Activated CD4-positive, alpha-beta T cell treated with anti-CD3 and anti-CD28 coated beads for 4 hours (primary cell): ENCODE measurements around the gene ADAMTS5.

ENCODE experiments used
- DNase-seq, 2 donors: peaks; one replicate each; pipeline ENCODE4 v3.0.0-alpha.2; 2020

The ADAMTS5 gene

DNA sequence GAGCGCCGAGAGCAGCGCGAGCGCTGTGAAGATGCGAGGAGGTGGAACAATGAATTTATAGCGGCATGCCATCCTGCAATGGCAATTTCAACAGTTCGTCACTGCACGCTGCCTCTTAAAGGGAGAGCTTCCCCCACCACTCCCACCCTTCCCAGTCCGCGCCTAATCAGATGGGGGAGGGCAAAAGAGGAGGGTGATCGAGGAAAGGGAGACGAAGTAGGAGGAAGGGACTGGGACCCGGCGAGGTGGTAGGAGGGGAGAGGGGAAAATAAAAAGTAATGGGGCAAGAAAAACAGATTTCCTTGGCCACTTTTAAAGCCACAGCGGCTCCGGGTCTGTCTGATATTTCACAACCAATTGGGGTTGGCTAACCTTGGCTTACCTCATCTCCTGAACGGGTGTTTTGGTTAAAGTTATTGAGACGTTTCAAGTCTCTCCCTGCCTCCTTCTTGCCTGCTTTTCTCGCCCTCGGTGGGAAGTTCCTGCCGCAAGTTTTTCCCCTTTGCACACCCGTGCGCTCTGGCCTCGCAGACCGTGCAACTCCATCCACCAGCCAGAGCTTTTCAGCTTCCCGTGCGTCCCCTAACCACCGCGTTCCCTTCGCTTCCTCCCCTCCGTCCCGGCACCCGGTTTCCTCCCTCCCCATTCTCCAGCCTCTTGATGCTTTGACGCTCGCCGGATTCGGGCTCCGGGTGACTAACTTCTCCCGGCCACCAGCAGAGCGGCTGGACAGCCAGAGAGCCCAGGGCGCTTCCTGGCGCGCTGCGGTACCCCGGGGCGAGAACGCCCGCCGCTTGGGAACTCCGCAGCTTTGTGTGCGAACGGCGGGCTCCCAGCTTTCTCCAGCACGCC is at the start of gene ADAMTS5:
TSS of gene ADAMTS5 (minus strand) at position 27 of the 852 bp plus-strand sequence. CDS start 697 bp downstream, outside the sequence.
- no peak for DNase-seq

DNA sequence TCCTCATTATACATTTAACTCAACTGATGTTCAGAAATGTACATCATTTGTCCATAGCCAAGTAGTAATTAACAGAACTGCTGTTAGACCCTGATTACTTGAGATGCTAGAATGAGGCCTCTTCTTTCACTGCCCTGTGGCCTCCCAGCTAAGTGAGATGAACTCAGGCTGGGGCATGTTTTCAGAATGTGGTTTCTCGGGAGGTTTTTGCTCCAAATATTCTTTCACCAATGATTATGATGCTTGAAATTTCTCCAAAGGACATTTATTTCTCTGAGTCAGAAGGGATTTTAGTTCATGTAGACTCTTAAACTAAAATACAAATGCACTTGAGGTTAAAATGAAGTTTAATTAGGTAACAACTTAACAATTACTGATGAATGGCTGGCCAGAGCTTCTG is 34.6 kb upstream of the ADAMTS5 start:
- DNase-seq, result no peak

DNA sequence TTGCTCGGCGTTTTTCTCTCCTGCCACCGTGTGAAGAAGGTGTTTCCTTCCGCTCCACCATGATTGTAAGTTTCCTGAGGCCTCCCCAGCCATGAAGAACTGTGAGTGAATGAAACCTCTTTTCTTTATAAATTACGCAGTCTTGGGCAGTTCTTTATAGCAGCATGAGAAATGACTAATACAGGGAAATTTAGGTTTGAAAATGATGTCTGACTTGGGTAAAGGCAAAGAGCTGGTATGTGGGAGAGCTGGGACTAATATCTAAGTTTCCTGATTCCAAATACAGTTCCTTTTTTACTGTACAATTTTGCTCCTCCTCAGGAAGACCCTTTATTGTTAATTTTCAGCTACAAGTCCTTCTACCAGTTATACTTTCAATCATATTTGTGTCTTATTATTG is 16.7 kb upstream of the ADAMTS5 start:
- no peak for DNase-seq

DNA sequence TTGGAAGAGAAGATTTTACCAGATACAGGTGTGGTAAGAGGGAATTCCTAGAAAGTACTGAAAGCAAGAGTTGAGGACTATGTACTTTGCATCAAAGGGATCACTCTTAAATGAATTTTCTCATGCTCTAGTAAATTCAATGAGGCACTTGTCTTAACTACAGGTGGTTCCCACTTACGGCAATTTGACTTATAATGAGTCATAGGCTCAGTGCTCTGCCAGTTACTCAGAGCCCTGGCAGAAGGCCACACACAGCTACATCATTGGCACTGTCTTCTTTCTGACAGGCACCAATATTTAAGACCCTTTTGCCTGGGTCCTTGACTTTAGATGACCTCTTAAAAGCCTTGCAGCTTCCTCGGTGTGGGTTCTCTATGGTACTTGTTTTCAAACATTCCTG is 15.9 kb upstream of the ADAMTS5 start:
- no peak for DNase-seq

DNA sequence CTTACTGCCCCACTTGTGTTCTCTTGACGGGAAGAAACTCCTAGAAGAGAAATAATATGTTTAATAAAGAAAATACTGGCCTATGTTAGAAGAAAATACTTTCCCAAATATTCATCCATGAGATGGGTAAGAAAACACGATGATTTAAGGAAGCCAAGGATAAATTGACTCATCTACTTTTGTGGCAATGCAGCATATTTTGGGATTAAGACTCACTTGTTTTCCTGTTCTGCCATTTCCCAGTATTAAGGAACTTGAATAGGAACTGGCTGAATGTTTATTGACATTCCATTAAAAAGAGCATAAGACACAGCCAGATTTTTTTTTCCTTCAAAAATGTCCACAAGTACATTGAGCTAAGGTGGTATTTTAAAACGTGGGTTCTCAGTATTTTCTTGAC is 10.9 kb upstream of the ADAMTS5 start:
- DNase-seq, result no peak

DNA sequence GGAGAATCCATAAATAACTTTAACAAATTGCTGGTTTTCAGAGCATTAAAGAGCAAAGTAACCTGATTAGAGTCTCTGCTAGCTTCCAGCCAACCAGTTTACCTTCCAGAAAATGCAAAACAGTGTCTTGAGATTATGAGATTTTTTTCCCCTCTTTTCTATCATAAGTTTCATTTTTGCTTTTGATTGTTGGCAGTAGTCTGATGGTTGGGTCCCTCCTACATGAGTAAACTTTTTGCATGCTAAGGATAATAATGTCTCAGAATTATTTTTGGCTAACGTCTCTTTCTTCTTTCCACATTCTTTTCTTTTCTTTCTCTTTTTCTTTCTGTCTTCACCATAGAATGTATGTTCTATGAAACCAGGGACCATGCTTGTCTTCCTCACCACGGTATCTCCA is 6.3 kb upstream of the ADAMTS5 start:
- no peak for DNase-seq

DNA sequence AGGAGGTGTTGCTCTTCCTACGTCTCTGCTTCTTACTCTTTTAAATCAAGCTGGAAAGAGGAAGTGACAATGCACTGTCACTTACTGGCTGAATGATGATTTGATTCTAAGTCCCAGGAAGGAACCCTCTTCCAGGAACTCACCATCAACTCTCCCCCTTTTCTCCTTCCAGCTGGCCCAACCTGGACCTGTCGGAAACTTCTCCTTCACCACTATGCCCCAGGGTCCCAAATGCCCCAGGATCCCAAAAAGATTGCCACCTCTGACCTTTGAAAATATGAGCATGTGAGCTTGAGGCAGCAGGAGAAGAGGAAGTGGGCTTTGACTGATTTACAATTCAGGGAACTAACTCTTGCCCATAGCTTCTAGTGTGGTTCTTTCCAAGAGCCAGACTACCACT is 5.3 kb upstream of the ADAMTS5 start:
- no peak for DNase-seq

DNA sequence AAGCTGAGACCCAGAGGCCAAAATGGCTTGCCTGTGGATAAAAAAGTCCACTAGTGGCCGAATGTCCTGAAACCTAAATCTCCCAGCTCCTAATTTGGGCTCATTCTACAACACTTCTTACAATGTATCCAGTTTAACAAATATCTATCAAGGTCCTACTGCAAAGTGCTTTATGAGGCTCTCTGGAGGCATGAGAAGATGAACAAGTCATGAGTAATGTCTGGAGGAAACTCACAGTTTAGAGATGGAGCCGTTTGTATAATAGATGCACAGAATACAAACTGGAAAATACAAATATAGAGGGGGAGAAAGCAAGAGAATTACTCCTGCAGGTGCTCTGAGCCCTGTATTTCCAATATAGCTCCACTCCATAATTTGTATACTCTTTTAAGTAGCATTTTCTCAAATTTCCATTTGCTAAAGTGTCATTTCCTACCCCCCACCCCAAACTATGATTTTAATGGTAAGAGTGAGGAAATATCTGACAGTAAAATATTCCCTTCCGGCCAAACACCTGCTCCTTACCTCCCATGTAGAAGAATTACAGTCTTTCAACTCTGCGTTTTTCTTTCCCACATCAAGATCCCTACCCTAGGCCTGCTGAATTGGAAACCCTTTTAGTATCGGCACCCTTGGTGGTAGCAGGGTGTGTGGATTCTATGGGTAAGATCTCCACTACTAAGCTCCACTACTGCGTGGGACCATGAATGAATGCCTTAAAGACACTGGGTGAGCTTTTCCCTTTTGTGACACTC is 3.3 kb upstream of the ADAMTS5 start:
- no peak for DNase-seq

DNA sequence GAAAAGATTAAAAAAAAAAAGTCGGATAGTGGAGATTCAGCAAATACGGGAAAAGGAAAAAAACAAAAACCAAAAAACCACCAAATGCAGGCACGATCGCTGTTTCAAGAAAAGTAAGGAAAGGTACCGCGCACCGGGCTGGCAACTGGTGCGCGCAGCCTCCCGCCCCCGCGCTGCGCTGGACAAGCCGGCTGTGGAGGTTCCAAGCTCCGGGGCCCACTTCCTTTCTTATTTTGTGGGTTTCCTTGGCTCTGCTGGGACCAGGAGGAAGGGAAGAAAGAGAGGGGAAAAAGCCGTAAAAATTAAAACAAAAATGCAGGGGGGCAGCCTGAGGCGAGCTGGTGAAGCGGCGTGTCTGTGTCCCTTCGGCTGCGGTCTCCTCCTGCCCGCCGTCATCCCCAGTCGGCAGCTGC is 233 bp downstream of the ADAMTS5 start:
- DNase-seq, result no peak

DNA sequence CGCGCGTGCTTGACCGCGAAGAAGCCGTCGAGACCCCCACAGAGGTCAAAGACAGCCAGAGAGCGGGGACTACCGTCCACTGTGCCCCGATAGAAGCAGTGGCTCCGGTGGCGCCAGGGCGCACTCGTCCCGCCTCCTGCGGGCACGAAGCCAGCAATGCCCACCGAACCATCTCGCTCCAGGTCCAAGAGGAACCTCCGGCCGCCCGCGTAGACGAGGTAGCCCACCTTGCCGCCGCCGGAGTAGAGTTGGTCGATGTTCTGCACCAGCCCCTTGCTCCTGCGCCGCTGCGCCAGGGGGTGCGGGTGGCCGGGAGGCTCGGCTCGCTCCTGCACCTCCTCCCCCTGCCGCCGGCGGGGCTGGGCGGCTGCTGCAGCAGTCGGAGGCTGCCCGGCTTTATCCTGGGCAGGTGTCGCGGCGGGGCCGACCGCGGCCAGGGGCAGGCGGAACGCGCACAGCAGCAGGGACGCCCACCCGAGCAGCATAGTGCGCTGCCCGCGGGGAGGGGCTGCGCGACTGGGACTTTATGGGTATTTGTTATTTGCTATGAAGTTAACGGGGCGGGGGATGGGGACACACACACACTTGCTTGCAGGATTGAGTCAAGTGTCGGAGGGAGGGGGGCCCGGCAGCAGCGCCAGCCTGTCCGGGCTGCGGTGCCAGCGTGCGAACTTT is 844 bp downstream of the ADAMTS5 start:
- DNase-seq, result no peak

DNA sequence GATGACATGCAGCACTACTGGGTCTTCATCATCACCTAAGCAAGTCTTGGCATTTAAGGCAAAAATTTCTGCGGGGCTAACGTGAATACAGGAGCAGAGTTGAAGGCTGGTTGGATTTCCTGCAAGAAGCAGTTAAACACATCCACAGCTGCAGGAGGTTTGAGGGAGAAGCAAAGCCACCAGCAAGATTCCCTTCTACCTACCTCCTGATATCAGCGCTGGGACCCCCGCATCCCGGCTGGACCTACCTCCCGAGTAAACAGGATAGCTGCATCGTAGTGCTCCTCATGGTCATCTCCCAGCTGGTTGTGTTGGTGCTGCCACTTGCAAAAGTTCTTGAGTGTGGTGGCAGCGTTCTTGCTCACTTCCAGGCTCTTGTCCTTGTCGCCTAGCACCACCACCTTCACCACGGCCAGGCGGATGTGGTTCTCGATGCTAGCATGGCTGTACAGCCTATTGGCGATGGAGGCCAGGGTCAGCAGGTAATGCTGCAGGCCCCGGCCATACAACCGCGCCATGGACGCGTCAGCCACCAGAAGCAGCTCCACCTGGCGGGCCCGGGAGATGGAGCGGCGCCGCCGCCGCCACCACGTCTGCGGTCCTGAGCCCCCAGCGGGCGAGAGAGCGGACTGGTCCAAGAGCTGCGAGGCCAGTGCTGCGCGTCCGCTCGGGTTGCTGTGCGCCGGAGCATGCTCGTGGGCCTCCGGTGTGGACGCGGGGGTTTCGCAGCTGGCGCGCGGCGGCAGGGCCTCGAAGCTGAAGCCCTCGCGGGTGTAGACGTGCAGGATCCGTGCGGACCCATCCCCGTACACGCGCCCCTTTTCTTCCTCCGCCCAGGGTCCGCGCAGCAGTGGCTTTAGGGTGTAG is 1.6 kb downstream of the ADAMTS5 start:
- no peak for DNase-seq

DNA sequence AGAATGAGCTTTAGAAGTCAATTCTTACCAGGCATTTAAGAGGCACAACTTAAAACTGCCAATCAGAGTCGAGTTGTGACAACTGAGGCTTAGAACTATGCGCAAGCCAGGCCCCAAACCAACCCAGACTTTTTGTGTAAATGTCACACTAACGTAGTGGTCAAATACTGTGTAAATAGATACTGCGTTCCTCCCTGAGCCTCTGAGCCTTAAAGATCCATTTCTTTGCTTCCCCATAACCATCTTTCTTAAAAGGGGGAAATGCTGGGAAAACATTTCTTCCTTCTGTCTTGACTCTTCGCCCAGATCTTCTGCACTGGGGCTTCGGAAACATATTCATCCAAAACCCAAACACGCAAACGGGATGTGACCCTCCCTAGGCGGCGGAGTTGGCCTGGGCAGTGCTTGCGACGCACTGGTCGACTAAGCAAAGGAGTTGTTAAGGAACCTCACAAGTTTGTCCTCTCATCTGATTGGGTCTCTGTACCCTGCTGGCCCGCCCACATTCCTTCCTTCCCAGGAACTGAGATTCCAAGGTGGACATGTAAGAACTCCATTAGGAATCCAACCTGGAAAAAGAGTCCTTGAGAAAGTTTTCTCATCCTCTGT is 2.6 kb downstream of the ADAMTS5 start:
- DNase-seq, result no peak

DNA sequence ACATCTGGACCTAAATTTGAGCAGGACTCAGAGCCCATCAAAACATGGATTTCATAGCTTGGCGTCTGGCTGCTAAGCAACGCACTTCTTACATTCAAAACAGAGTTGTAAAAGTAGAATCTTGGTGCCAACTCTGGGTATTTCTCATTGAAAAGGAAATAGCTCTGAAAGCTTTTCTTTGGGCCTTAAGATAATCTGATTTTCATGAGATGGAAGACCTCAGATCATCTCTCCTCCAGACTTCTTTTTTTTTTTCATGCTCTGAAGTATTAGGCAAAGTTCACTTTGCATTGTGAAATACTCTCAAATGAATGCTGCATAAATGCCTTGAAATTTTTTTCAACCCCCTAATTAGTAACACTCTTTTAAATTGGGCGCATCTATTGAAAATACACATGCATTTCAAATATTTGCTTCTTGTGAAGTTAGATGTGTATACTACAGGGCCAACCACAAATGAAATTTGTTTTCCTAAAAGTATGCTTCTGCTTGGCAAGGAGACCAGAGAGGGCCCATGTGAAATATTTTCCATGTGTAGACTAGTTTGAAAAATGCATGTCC is 4.2 kb downstream of the ADAMTS5 start:
- DNase-seq, result no peak

DNA sequence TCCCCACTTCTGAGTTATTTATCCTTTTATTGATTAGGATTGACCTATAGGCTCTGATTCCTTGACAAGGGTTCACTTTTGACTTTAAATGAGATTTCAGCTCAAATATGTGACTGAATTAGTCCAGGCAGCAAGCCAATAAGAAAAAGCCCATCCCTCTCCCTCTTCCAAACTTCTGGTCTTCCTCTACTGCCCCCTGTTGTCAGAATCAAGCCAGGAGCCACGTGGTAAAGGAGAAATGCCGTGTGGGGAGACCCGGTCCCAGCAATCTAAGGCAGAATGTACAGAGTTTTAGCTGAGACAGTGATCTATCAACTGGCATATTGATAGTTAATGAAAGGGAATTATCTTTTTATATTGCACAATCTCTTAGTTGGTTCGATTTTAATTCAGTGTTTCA is 5.2 kb downstream of the ADAMTS5 start:
- no peak for DNase-seq

DNA sequence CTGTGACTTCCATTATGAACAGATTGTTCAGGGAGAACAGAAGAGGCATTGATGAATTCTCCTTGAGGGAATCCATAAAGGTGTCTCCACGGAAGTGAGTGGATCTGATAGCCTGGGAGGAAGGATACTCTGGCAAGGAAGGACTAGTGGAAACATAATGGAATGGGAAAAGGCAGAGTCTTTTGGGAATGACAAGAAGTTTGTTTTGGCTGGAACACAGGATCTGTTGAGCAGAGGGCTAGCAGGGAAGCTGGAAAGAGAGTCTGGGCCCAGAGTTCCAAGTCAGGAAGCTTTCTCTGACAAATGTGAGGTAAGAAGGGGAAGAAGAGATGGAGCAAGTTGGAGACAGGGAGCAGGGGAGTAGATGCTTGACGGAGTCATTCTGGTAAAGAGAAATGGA is 8.1 kb downstream of the ADAMTS5 start:
- DNase-seq, result no peak

DNA sequence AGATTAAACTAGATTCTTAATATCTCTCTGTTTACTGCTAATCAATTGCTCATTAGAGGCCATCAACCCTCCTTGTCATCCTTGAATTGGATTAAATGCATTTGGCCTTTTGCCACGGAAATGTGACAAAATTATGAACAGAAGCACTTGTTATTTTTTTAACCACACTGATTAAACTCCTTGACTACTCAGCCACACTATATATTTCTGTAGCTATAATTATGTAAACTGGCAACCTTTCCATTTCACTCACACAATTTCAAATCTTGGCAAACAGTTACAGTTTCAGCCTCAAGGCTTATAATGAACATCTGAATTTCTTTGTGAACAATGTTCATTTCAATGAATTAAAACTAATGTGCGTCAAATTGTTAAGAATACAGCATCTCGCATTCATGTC is 10.1 kb downstream of the ADAMTS5 start:
- no peak for DNase-seq

DNA sequence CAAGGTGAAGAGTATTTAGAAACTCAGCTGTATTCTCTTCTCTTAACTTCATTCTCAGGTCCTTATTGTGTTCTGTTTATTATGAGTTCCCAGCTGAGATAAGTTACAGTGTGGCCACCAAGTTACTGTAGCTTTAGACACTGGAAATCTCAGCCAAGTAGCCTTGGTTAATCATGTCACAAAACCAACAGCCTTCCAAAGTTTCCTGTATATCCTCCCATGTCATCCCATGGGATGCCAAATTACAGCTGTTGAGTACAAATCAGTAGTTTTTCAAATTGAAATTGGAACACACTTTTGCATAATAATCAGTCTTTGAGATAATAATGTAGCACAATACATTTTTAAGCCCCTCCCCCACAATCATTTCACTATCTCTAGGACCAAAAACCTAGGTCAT is 10.7 kb downstream of the ADAMTS5 start:
- no peak for DNase-seq

DNA sequence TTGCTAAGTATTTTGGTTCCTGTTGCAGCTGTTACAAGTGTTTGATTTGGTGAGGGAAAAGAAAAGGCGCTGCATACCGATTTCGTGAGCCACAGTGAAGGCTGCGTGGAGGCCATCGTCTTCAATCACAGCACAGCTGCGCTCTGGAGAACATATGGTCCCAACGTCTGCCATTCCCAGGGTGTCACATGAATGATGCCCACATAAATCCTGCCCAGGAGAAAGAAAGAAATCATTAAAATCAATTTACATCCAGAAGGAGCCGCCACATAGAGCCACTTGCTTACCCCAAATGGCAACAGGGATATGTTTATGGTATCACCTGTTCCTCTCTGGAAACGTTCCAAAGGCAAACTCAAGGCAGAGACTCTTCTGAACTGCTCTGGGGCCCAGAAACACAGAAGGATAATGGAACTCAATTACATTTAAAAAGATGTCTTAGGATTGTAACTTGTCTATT is 12.2 kb downstream of the ADAMTS5 start:
- DNase-seq, result no peak

DNA sequence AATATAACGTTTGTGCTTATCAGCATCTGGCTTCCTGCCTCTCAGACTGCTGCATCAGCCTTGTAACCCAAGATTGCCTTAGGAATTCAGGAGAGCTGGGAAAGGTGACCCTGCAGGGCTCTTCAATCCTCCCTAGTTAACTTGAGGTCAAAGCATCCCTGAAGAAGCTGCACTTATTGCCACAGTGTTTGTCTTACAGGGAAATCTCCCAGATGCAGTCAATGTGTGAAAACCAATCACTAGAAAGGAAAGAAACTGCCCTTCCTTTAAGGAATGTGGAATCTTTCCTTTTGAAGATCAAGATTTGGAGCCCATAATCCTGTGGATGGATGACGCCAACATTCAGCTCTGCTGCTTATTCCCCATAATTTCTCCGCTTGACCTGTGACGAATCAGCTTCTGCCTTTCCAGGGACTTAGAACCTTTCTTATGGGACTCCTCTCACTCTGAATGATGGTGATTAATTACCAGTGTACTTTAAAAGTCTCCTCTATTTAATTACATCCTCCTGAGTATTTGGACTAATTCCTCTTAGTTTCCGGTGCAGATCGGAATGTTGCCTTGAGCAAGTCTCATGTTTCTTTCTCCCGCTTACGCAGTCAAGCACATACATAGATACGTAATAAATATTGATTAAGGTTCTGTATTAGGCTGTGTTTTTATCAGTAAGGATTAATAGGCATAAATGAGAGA is 14.4 kb downstream of the ADAMTS5 start:
- no peak for DNase-seq

DNA sequence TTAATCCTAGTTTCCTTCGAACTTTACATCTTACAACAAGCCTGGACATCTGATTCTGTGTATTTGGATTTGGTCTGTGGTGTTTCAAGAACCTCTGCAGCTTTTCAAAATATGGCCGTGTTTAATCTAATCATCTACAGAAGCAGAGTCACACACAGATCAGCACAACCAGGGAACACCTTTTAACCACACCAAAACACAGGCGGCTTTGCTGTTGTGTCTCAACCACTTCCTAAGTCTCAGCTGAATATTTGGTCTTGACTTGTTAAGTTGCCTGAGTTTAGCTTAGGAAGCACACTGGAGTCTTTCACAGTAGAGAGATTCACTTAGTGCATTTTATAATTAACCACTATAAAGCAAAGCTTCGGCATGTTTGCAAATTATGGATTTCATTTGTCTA is 17.1 kb downstream of the ADAMTS5 start:
- no peak for DNase-seq

DNA sequence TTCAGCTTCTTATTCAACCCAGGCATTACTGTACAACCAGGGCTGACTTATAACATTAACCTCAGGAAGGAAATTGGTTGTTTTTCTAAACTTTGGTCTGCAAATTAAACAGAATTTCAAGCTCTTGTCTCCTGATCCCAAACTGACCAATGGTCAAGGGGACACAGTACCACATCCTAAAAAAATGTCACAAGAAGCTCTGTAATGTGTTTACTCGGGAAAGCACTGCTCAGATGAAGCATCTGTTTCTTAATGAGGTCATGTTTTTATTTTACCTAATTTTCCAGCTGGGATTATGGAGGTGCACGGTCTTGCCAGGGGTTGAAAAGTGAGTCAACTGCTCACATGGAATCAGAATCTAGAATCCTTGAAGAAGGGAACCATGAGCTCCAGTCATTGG is 18.7 kb downstream of the ADAMTS5 start:
- no peak for DNase-seq
